ENCODE data around the gene LAMTOR1.

GRCh38 chr11:72088076-72088808 is 14.9 kb downstream of the LAMTOR1 start:
- no peak for TF ChIP-seq CTCF (IDR thresholded peaks at IDR 0.05)
- TF ChIP-seq POLR2A (IDR thresholded peaks at IDR 0.05): no peak

Measured in Peyer's patch (tissue), 4 donors.